ENCODE measurements around the gene KCNAB2.
A peak's percentile ranks its signal among the peaks of the same experiment; 100 is the strongest.

KCNAB2 gene

DNA sequence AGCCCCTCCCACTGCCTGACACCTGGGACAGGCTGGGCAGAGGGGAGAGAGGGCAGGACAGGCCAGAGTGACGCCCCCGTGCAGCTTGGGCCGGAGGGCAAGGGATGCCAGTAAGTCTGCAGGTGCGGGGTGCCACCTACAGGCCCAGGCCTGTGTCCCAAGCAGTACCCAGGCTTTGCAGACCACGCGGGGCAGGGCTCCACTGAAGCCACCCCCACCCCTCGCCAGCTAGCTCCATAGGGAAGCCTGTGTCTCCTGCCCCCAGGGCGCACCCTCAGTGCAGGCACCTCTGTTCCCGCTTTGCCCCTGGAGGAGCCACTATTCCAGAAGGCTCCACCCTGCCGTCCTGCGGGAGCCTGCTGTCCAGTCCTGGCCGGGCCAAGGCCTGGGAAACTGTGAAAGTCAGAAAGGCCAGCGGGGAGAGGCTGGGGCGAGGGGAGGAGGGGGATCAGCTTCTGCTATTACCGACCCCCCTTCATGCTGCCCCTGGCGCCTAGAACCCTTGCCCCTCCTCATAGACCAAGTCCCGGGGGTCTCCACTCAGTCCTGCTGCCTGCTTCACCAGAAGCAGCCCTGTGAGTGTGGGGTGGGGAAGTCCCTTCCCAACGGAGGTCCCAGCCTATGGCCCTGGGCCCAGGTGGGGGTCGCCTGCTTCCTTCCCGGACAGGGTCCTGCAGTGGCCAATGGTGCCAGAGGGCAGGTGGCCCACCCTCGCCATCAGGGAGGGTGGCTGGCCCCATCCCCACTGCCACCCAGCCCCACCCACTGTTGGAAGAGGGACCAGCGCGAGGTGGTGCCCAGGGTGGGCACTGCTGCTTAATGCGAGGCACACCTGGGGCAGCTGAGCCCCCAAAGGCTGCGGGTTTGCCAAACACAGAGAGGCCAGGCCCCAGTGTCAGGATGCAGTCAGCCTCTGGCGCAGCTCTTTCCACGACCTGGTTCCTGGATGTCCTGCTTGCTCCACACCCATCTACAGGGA is 54.4 kb downstream of the KCNAB2 start:
- no peak for DNase-seq

DNA sequence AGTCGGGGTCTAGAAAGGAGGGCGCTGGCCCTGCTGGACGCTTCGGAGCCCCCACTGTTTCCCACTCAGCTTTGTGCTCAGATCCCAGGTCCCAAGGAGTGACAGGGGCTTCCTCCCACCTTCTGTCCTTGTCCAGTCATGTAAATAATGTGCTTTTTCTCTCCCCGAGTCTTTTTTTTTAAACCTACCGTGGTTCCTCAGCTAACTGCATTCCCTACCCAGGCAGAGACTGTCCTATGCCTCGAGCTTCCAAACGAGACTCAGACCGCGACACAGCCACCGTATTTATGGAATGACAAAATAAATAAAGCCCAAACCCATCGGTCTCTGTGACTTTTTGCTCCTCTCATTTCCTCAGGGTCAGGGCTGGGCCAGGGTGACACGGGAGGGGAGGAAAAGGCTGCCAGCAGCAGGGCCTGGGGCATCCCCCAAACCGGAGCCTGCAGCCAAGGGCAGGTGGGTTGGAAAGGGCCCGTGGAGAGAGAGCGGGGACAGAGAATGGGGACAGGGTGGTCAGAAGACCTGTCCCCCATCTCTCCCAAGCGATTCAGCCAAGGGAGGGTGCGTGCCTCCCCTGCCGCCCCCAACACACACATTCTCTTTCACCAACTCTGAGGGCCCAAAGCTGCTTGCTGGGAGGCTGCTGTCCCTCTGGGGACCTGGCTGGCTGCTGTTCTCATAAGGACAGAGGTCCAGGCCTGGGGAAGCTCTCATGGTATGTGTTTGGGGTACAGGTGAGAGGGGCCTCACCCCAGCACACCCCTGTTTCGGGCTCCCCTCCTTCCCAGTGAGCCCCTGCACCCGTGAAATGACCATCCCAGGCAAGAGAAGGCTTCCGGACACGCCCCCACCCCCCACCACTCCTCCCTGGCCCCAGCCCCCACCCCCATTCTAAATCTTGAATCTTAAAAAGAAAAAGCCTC is 55.4 kb downstream of the KCNAB2 start:
- no peak for DNase-seq

DNA sequence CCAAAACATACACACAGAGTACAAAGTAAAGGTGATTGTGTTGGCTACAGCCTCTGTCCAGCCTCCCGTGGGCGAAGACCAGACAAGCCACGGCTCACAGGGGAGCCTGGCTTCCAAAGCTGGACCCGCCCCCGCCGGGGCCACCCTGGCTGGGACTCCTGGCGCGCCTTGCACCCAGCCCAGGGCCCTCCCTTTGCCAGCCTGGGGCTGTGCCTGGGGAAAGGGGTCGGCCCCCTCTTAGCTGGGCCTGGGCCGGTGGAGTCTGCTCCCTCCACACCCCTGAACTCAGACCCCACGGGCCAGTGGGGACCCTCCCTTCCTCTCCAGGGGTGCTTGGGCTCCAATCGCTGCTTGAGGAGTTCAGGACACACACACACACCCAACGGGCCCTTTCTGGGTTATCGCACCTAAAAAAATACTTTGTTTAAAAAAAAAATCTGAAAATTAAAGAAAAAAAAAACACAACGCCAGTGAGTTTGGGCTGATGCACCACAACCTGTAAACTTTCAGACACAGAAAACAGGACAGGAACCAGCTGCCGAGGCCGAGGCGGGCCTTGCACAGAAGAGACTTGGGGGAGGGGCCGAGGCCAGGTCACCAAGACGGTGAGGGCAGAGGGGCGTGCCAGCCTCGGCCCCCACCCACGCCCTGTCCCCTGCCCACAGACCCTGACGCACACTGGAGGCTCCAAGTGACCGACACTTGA is 56.3 kb downstream of the KCNAB2 start:
- no peak for DNase-seq

DNA sequence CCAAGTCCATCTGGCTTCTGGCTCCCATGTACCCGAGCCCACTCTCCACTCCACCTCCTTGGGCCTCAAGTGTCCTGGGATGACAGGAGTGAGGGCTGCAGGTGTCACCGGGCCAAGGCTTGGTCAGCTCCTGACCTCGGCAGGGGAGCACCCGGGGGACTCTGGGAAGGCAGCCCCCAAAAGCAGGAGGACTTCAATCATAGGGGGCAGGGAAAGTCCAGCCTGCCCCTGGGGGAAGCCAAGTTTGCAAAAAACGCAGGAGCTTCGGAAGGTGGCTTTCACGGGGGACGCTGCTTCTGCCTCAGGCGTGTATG is 56.8 kb downstream of the KCNAB2 start:
- DNase-seq = no peak

- DNase-seq = no peak
Measured at GRCh38 chr1:6103111-6103853, 57.6 kb downstream of the KCNAB2 start.

GRCh38 chr1:6103854-6104530 is 58.3 kb downstream of the KCNAB2 start:
- no peak for DNase-seq

- no peak for DNase-seq
Measured at GRCh38 chr1:6104631-6105030, 58.9 kb downstream of the KCNAB2 start.

DNA sequence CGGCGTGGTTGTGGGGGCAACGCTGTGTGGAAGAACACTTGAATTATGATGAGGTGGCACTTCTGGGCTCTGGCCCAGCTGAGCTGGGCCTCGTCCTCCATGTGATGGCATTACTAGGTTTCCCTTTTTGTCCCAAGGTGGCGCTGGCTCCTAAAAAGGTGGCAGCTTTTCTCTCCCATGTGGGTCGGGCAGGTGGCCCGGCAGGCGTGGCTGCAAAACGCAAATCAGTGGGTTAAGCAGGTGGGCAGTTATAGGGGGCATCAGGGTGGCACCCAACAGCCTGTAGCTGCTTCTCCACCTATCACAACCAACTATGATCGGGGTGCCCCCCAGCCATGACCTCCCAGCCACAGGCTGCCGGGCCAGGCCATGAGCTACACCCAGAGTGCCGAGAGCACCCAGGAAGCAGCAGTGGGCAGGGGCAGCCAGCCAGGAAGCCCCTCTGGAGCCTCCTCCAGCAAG is 59.6 kb downstream of the KCNAB2 start:
- no peak for DNase-seq

- no peak for DNase-seq
Measured at GRCh38 chr1:6105763-6106162, 60.1 kb downstream of the KCNAB2 start.

GRCh38 chr1:6106321-6106731 is 60.6 kb downstream of the KCNAB2 start:
- no peak for DNase-seq

DNA sequence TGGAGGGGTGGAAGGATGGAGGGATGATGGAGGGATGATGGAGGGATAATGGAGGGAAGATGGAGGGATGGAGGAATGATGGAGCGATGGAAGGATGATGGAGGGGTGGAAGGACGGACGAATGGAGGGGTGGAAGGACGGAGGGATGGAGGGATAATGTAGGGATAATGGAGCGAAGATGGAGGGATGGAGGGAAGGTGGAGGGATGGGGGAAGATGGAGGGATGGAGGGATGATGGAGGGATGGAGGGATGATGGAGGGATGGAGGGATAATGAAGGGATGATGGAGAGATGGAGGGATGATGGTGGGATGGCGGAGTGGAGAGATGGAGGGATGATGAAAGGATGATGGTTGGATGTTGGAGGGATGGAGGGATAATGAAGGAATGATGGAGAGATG is 61.3 kb downstream of the KCNAB2 start:
- DNase-seq = no peak

GRCh38 chr1:6107409-6108356 is 62.0 kb downstream of the KCNAB2 start:
- DNase-seq = no peak

GRCh38 chr1:6108476-6108875 is 62.8 kb downstream of the KCNAB2 start:
- no peak for DNase-seq

DNA sequence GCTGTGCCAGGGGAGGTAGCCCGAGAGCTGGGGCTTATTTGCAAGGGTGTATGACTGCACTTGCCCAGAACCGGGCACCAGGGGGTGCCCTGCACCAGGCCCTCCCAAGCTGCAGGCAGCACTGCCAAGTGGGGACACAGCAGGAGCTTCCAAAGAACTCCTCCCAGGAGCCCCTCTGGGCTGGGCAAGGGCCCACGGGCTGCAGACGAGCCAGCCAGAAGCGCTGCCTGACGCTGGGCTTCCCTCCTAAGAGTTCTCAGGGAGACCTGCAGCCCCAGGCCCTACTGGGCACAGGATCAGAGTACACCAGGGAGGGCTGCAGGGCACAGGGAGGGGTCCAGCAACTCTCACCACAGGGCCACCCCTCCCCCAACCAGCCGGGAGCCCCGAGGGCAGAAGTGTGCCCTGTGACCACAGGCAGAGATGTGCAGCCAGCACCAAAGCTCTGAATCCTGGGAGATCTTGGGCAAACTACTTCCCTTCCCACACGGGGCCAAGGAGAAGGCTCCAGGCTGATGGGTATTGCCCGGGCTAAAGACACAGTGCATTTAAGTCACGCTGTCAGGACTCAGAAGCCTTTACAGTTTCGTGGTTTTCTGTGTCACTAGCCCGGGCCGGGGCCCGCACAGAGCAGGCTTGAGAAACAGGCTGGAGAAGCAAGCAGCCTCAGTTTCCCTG is 63.4 kb downstream of the KCNAB2 start:
- peak; percentile 74 for DNase-seq

DNA sequence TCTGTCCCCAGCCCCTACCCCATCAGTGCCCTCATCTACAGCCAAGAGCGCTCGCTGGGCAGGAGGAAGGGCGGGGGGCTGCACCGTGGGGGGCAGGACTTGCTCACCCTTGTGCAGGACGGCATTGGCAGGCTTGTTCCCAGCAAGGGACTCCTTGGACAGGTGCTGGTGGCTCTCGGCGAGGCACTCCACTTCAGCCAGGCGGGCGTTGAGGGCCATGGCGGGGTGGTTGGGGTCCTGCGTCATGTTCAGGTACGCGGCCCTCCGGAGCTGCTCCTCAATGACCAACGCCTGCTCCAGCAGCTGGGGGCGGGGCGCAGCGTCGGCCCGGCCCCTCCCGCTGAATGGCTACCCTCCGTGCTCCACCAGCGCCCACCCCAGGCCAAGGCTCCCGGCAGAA is 64.0 kb downstream of the KCNAB2 start:
- no peak for DNase-seq

DNA sequence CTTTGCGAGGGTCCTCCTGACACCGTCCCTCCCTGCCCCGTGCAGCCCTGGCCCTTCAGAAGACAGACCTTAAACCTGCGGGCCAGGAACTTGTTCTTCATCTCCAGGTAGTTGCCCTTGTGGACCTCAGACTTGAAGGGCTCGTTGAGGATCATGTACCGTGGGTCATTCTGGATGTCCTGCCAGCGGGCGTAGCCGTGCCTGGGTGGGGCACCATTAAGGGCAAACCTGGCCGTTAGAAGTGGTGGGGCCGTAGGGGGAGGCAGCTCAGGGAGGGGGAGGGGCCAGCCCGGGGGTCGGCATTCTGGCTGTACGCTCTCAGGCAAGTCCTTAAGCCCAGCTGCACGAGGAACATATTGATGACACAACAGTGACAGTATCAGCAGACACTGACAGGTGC is 64.6 kb downstream of the KCNAB2 start:
- no peak for DNase-seq

DNA sequence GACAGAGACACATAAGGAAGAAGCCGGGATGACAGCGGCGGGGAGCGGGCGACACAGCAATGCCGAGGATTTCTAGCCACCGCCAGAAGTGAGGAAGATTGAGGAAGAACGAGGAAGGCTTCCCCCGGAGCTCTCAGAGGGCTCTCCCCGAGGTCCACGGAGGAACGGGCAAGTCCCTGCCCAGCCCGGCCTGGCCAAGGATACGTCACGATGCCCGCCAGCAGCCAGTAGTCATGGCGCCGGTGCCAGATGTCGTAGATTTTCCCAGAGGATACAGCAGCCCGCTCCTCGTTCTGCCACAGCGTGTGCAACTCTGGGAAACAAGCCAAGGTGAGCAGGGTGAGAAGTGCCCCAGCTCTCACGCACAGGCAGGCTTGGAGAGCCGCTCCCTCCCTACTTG is 65.9 kb downstream of the KCNAB2 start:
- DNase-seq = no peak

GRCh38 chr1:6111991-6112689 is 66.5 kb downstream of the KCNAB2 start:
- no peak for DNase-seq

DNA sequence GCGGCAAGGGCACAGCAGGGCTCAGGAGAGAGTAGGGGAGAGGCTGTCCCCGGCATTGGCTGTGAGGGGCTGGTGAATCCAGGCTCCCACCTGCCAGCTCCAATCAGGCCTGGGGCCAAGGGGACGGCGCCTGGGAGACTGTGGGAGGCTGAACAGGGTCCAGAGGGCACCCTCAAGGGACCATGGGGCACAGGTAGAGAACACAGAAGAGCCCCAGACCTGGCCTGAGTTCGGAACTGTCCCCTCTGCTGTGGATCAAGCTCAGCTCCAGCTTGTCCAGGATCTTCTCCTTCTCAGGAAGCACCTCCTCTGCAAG is 67.0 kb downstream of the KCNAB2 start:
- no peak for DNase-seq

- no peak for DNase-seq
Measured at GRCh38 chr1:6113116-6113515, 67.4 kb downstream of the KCNAB2 start.

Measured in activated effector memory CD4-positive, alpha-beta T cell treated with anti-CD3 and anti-CD28 coated beads, Interleukin-2, amount 50 U/mL, for 16 hours (primary cell).